ENCODE measurements around the gene GAREM1. TPM values are rescaled to one million over a fixed set of nuclear protein-coding genes. Genes with fewer than 3 reads are reported as not detected.
"Not testable (repeated sequence)": the region's sequence is repeated elsewhere in the genome, so short reads cannot be mapped to it uniquely, and the experiment has no call there.

Gene GAREM1
- total RNA-seq, 1 donor = 0.86 TPM

DNA sequence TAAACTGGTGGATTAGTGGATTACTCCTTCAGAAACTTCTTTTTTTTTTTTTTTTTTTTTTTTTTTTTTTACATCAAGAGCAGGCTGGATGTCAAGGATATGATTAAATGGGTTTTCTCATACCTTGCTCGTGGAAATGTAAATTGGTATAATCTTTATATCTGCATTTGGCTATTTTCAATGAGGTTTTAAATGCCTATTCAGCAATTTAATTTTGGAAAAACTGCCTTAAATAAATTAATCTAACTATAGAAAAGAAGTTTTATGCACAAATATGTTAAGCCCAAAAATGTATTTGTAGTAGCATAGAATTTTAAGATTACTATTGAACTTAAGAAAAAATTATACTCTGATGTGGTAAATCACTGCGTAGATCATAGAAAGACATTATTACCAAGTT, 11.4 kb upstream of the GAREM1 start:
- TF ChIP-seq, protein P1, sequence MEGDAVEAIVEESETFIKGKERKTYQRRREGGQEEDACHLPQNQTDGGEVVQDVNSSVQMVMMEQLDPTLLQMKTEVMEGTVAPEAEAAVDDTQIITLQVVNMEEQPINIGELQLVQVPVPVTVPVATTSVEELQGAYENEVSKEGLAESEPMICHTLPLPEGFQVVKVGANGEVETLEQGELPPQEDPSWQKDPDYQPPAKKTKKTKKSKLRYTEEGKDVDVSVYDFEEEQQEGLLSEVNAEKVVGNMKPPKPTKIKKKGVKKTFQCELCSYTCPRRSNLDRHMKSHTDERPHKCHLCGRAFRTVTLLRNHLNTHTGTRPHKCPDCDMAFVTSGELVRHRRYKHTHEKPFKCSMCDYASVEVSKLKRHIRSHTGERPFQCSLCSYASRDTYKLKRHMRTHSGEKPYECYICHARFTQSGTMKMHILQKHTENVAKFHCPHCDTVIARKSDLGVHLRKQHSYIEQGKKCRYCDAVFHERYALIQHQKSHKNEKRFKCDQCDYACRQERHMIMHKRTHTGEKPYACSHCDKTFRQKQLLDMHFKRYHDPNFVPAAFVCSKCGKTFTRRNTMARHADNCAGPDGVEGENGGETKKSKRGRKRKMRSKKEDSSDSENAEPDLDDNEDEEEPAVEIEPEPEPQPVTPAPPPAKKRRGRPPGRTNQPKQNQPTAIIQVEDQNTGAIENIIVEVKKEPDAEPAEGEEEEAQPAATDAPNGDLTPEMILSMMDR (IDR thresholded peaks at IDR 0.05; ENCODE audit: insufficient read depth, low read depth, low read length) = no peak
- H3K4me3 ChIP-seq (ENCODE audit: low read depth, low read length) = no peak overlapping the region
- DNase-seq (ENCODE audit: low read depth) = no peak

DNA sequence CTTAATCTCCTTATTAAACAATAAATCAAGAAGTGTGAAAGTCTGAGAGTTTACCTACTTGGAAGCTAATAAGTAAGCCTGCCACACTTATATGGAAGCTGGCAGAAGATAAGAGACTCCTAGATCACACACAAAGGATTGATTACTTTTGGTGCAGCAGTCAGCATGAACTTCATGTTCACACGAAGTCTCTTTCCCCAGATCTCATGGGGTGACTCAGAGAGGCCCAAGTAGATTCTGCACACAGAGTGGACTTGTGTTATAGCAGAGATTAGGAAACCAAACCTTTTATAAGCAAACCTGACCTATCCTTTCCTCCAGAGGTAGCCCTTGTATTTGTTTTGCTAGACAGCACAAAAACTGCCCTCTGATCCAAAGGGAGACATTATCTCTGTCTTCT, 9.9 kb upstream of the GAREM1 start:
- DNase-seq (ENCODE audit: low read depth) = no peak
- no peak overlapping the region for H3K4me3 ChIP-seq (ENCODE audit: low read depth, low read length)
- TF ChIP-seq, protein P1 (IDR thresholded peaks at IDR 0.05; ENCODE audit: insufficient read depth, low read depth, low read length) = no peak

DNA sequence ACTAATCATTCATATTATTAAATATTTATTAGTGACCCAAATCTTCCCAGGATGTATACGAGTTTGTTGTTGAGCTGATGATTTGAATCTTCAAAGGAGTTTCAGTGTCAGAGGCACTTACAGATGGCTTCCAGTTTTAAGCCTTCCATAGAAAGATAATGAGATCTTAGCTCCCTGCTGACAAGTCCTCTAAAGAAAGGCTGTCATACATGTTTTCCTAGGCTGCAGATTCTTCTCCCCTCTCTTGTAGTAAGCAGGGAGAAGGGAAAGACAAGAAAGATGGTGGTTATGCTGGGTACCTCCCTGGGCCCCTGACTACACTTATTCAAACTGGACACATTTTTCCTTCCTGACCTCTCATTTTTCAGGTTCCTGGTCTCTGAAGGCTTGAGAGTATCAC, 8.1 kb upstream of the GAREM1 start:
- no peak for DNase-seq (ENCODE audit: low read depth)
- TF ChIP-seq, protein P1 (IDR thresholded peaks at IDR 0.05; ENCODE audit: insufficient read depth, low read depth, low read length) = no peak
- H3K4me3 ChIP-seq (ENCODE audit: low read depth, low read length) = no peak overlapping the region

DNA sequence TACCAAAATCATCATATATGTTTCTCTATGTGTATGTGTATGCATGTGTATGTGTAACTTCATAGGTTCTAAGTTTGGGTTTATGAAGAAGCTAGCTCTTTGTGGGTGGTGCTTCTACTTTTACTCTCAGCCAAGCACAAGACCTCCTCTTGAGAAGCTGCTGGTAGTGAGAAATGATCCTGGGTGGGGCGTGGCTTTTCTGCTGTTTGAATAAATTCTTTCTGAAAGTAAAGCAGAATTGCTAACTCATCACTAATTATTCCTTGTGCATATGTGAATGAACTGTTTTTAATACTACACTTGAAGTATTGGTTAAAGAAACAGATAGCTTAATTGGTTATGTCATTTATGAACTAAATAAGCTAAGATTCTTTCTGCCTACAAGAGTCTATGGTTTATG, 7.6 kb upstream of the GAREM1 start:
- TF ChIP-seq, protein P1 (IDR thresholded peaks at IDR 0.05; ENCODE audit: insufficient read depth, low read depth, low read length) = no peak
- H3K4me3 ChIP-seq (ENCODE audit: low read depth, low read length) = no peak overlapping the region
- DNase-seq (ENCODE audit: low read depth) = no peak

DNA sequence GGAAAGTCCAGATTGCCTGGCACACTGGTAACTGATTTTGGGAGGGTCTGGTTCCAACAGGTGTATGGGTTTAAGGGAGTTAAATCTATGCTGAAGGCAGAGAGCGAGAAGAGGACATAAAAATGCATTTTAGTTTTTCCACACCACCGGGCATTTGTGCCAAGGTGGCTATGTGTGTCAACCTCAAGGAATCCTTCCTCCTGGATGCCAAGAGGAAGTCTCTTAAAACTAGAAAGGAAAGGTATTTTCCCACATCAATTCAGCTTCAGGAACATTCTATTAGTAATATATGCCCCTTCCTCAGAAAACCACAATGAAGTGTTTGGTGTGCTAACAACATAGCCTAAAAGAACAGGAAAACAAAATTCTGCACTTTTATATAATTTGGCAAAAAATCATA, 5.4 kb upstream of the GAREM1 start:
- no peak for DNase-seq (ENCODE audit: low read depth)
- TF ChIP-seq, protein P1 (IDR thresholded peaks at IDR 0.05; ENCODE audit: insufficient read depth, low read depth, low read length) = no peak
- no peak overlapping the region for H3K4me3 ChIP-seq (ENCODE audit: low read depth, low read length)

DNA sequence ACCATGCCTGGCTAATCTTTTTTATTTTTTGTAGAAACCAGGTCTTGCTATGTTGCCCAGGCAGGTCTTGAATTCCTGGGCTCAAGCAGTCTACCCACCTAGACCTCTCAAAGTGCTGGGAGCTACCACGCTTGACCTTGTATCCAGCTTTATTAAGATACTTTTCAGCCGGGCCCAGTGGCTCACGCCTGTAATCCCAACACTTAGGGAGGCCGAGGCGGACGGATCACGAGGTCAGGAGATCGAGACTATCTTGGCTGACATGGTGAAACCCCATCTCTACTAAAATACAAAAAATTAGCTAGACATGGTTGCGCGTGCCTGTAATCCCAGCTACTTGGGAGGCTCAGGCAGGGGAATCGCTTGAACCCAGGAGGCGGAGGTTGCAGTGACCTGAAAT, 4.4 kb upstream of the GAREM1 start:
- H3K4me3 ChIP-seq (ENCODE audit: low read depth, low read length); DNase-seq (ENCODE audit: low read depth): not testable (repeated sequence)

DNA sequence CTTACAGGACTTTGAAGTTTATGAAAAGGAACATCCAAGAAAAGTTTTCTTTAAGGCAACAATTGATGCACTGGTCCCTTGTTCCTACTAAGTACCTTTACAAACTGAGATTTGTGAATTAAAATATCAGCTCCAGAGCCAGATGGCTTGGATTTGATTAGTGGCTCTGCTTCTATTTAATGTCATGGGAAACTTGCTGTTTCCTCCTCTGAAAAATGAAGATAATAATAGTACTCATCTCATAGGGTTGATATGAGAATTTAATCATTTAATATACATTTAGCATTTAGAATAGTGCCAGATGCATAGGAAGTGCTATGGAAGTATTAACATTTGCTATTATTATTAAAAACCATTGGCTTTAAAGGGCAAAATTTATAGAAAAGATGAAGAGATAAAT, 2.6 kb upstream of the GAREM1 start:
- TF ChIP-seq, protein P1 (IDR thresholded peaks at IDR 0.05; ENCODE audit: insufficient read depth, low read depth, low read length) = no peak
- H3K4me3 ChIP-seq (ENCODE audit: low read depth, low read length) = no peak overlapping the region
- no peak for DNase-seq (ENCODE audit: low read depth)

Data from fibroblast of villous mesenchyme (primary cell).